Right ventricle myocardium superior (tissue), 1 donor: Measurements from ENCODE around the gene MZT1. TPM values are rescaled to one million over a fixed set of nuclear protein-coding genes. Genes with fewer than 3 reads are reported as not detected.

Source experiments
- ATAC-seq: fragments of 200-7000 bp; cut with Tn5 transposase; one replicate; pipeline ENCODE4 v1.9.1; 2020; ENCODE audit warnings: mild to moderate bottlenecking; ENCODE audit not compliant: poor library complexity
- DNase-seq: peaks from one replicate; pipeline ENCODE4 v3.0.0-alpha.2; 2020
- intact Hi-C: fragments of 100-400 bp; cut with DNase I; formaldehyde crosslinking; loops from one replicate; pipeline ENCODE4 v1.11.2; 2022
- total RNA-seq: library from RNA; stranded (reverse); fragmentation: NEBNext Ultra II Directional; extraction: Animal tissue kit (Norgen Biotek cat#: 25700); gene quantifications from one replicate; pipeline ENCODE4 v1.2.1, GENCODE V29; 2021
- donor health status: DM: no; HTN: yes; CAD: no; lungs with severe emphysema.

MZT1 gene
- total RNA-seq, 1 donor from 2014 or later: 5.9 TPM

GRCh38 chr13:72692884-72693514 is 34.4 kb downstream of the MZT1 start:
- DNase-seq: no peak
- intact Hi-C loops: no loop called here
- no peak for ATAC-seq

DNA sequence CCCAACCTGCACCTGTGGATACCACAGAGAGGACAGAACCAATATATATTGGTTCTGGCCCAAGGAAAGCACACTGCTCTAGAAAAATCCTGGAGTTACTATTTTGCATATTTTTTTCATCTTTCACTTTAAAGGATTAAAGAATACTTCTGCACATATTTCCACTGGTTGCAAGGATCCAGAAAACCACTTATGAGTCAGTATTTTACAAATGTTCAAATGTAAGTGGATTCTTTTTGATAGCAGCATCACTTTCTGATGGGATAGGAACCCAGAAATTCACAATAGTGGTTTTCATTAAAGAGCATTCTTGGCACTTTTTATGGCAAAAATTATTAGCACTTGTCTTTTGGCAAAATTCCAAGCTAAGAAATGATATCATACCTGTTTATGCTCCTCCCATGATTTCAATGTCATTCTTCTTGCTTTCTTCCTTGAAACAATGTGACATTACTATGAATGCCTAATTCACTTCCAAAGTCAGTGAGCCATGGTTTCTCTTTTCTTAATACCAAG is 38.2 kb downstream of the MZT1 start:
- intact Hi-C loops: no loop called here
- ATAC-seq: no peak

DNA sequence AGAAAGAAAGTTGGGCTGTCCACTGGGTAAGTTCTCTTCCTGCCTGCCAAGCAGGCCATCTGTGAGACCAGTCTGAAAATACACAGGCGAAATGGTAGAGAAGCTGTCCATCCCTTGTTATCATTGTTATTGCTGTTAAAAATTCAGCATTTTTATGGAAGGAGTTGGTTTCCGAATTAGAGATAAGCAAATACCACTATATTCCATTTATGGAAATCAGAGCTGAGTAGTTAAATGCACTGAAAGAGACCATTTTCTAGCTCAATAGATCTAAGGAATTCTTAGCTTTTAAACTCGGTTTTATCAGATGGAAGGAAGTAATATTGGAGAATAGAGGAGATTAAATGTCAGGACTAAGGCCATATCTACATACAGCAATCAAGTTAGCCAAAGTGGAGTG is 40.7 kb downstream of the MZT1 start:
- intact Hi-C loops: no loop called here
- no peak for ATAC-seq

More for the DNA sequence above, 38.2 kb downstream of the MZT1 start:
- no peak for DNase-seq

DNA sequence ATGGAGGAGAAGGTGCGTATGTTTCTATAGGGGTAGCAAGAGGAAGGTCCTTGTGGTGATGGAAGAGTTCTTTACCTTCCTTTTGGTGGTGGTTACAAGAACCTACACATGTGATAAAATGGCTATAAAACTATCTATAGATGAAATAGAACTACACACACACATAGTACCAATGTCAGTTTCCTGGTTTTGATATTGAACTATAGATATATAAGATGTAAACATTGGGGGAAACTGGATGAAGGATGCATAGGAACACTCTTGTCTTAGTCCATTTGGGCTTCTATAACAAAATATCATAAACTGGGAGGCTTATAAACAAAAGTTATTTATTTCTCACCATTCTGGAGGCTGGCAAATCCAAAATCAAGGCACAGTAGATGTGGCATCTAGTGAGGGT is 47.1 kb downstream of the MZT1 start:
- intact Hi-C loops: no loop called here
- DNase-seq: no peak
- ATAC-seq: no peak

More for the DNA sequence above, 40.7 kb downstream of the MZT1 start:
- DNase-seq: no peak

DNA sequence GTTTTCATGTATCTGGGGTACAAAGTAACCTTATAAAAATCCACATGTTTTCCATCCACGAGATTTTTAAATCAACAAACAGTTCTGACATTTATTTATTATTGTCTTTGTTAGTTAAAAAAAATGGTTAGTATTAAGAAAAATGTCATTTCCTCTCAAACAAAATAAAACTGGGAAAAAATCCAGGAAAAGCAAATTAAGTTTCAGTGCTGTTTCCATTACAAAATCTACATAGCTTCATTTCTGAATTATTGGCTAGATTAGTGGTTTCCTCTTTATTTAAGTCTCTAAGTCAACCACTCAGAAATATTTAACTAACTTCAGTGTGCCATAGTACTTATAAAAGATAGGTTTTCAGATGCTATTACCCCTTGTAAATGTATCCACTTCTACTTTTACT is 49.1 kb downstream of the MZT1 start:
- ATAC-seq (no peak), DNase-seq (no peak)
- intact Hi-C loops: no loop called here

DNA sequence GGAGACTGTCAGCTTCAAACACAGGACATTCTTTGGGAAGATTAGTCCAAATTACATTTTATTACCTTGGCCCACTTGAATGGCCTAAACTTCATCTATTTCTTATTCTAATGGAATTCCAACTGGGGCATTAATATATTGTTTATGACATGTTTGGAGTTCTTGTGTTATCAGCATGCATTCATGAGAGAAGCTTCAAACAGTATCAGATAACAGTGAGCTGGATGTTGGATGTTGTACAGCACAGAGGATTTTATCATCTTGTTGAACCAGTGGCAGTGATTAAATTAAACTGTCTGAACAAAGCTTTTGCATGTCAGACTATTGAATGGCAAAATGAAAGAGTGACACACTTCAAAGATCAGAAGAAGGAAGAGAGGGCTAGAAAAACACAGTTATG is 50.0 kb downstream of the MZT1 start:
- intact Hi-C loops: no loop called here
- ATAC-seq: no peak
- DNase-seq: no peak

DNA sequence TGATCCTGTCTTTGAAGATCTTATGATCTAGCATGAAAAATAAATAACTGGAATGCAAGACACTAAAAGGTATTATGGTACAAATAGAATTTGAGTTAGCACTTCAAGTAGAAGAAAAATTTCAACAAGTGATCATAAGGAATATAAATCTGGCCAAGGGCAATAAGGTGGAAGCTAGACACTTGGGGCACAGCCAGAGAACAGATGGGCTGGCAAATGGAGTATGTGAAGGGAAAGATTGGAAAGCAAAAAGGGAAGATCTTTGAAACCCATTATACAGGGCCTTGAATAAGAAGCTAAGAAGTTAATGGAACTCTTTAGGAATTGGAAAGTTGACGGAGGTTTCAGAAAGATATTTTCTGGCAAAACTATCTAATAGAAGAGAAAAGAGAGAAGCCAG is 61.0 kb downstream of the MZT1 start:
- no peak for ATAC-seq
- intact Hi-C loops: no loop called here
- no peak for DNase-seq

DNA sequence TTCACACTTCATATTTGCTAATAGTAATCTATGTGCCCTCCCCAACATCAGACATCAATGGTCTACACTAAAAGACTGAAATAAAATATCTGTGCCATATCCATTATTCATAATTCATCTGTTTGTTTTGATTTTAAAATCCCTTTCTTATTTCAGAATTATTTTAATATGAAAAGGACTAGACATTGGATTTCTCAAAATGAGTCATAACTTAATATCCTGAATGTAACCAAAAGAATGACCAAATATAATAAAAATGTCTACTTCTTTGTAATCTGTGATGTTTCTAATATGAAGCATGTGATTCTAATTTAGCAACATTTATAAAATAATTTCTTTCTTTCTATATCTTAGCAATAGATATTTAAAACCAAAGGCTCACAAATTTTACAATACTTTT is 64.9 kb downstream of the MZT1 start:
- no peak for ATAC-seq
- no peak for DNase-seq
- intact Hi-C loops: no loop called here

Other genes starting within 250 kb of the MZT1 start
- 0.86 TPM for gene BORA, start 294 bp upstream of the MZT1 start, total RNA-seq
- gene DIS3, start 54.3 kb upstream of the MZT1 start, total RNA-seq: 11.5 TPM
- gene PIBF1, start 54.5 kb upstream of the MZT1 start, total RNA-seq: 14.9 TPM